ENCODE measurements around the gene PLXNA2. TPM values are rescaled to one million over a fixed set of nuclear protein-coding genes. Genes with fewer than 3 reads are reported as not detected.

Gene PLXNA2
- total and polyA plus RNA-seq, 2 donors (not counting 3 experiments of a cell fraction or from before 2014, with no cell fraction given): 42.6 to 229 TPM

- BruUV-seq (replicated peaks): no TSS peak
- Histone ChIP-seq H3K79me2 (ENCODE audit: control insufficient read depth, insufficient read depth, low read length) (peaks cover 87% of the 10 kb centered on the region), H3K27me3 (ENCODE audit: control insufficient read depth in 2 of 2, insufficient read depth in 2 of 2, low read length in 2 of 2) (no peaks in the 10 kb centered on the region), H2AFZ (ENCODE audit: low read depth, low read length) (no peak overlapping the region), H3K4me2 (ENCODE audit: insufficient read depth, low read length) (no peak overlapping the region), H3K9me3 (replicated peaks; ENCODE audit: control insufficient read depth, insufficient read depth, low read length) (no peaks in the 10 kb centered on the region), H4K20me1 (replicated peaks; ENCODE audit: control insufficient read depth, extremely low read depth, insufficient read depth, low read length) (no peaks in the 10 kb centered on the region), H3K4me3 (replicated peaks in 1 of 3; ENCODE audit: insufficient read depth in 1 of 3, low read depth in 1 of 3, low read length in 3 of 3) (no peak overlapping the region), H3K9me1 (replicated peaks; ENCODE audit: control insufficient read depth, extremely low read depth, insufficient read depth, low read length) (no peaks in the 10 kb centered on the region), H3K27ac (ENCODE audit: insufficient read depth, low read depth, low read length) (no peak overlapping the region), H3K9ac (replicated peaks; ENCODE audit: extremely low read depth, insufficient read depth, low read length) (no peak overlapping the region), H3K36me3 (ENCODE audit: control insufficient read depth in 2 of 2, extremely low read depth in 1 of 2, insufficient read depth in 2 of 2, low read length in 2 of 2) (peaks cover 17% of the 10 kb centered on the region in 2 experiments), H3K4me1 (ENCODE audit: control insufficient read depth, extremely low read depth, insufficient read depth, low read length) (peaks cover 4% of the 10 kb centered on the region)
- no peak for TF ChIP-seq POLR2AphosphoS5 (IDR thresholded peaks at IDR 0.05; ENCODE audit: insufficient read depth, low read depth, low read length)
- TF ChIP-seq MAX (IDR thresholded peaks at IDR 0.05; ENCODE audit: insufficient read depth, insufficient read length): no peak
- POLR2A ChIA-PET: no interaction called here
- DNase-seq (ENCODE audit: low read depth, low spot score) (no peak), FAIRE-seq (no peak)
- dilution Hi-C loops (cut with MboI; ENCODE audit: extremely low pct_ligation_motif_present, low sequenced_read_pairs) (loop anchor here (25.0 kb wide), 1 partner anchor 102 kb away; the partner anchor contains the start of gene PLXNA2), intact Hi-C loops (cut with micrococcal nuclease) (no loop called here)
- CTCF ChIA-PET: interaction anchor here (0.6 to 10.6 kb wide), 3 partner anchors 50 to 192 kb away, joined by 3 to 316 read pairs (median 3); partner anchors contain the start of gene PLXNA2
These were observed 108.8 kb downstream of the PLXNA2 start for GRCh38 chr1:208135354-208135753.

GRCh38 chr1:208134491-208134890 lies 109.7 kb downstream of the PLXNA2 start:
- ChIA-PET CTCF (interaction anchor here (1.4 to 10.6 kb wide), 2 partner anchors 51 to 106 kb away, joined by 3 to 316 read pairs; partner anchors contain the start of gene PLXNA2), POLR2A (no interaction called here)
- TF ChIP-seq EZH2 (IDR thresholded peaks at IDR 0.05; ENCODE audit: borderline replicate concordance, low read depth, low read length, severe bottlenecking) (no peak), POLR2AphosphoS5 (IDR thresholded peaks at IDR 0.05; ENCODE audit: insufficient read depth, low read depth, low read length) (no peak), MYC (IDR thresholded peaks at IDR 0.05; ENCODE audit: low read depth, low read length) (no peak), CTCF (IDR thresholded peaks at IDR 0.05; ENCODE audit: extremely low read depth in 1 of 2, insufficient read depth in 1 of 2, low read depth in 1 of 2, low read length in 2 of 2) (no peak), MAX (IDR thresholded peaks at IDR 0.05; ENCODE audit: insufficient read depth, insufficient read length) (no peak), POLR2A (IDR thresholded peaks at IDR 0.05; ENCODE audit: low read depth, low read length) (no peak), JUN (IDR thresholded peaks at IDR 0.05; ENCODE audit: borderline replicate concordance, insufficient read depth, insufficient read length, low read depth) (no peak), FOS (IDR thresholded peaks at IDR 0.05; ENCODE audit: borderline replicate concordance, insufficient read depth, low read length) (no peak)
- Histone ChIP-seq H3K9me3 (replicated peaks; ENCODE audit: control insufficient read depth, insufficient read depth, low read length) (no peaks in the 10 kb centered on the region), H2AFZ (ENCODE audit: low read depth, low read length) (no peak overlapping the region), H3K27ac (ENCODE audit: insufficient read depth, low read depth, low read length) (no peak overlapping the region), H3K9ac (replicated peaks; ENCODE audit: extremely low read depth, insufficient read depth, low read length) (no peak overlapping the region), H4K20me1 (replicated peaks; ENCODE audit: control insufficient read depth, extremely low read depth, insufficient read depth, low read length) (no peaks in the 10 kb centered on the region), H3K79me2 (ENCODE audit: control insufficient read depth, insufficient read depth, low read length) (peaks cover 87% of the 10 kb centered on the region), H3K9me1 (replicated peaks; ENCODE audit: control insufficient read depth, extremely low read depth, insufficient read depth, low read length) (no peaks in the 10 kb centered on the region), H3K4me3 (replicated peaks in 1 of 3; ENCODE audit: insufficient read depth in 1 of 3, low read depth in 1 of 3, low read length in 3 of 3) (no peak overlapping the region), H3K27me3 (ENCODE audit: control insufficient read depth in 2 of 2, insufficient read depth in 2 of 2, low read length in 2 of 2) (no peaks in the 10 kb centered on the region), H3K4me1 (ENCODE audit: control insufficient read depth, extremely low read depth, insufficient read depth, low read length) (peaks cover 4% of the 10 kb centered on the region), H3K4me2 (ENCODE audit: insufficient read depth, low read length) (no peak overlapping the region), H3K36me3 (ENCODE audit: control insufficient read depth in 2 of 2, extremely low read depth in 1 of 2, insufficient read depth in 2 of 2, low read length in 2 of 2) (peaks cover 11 to 16% of the 10 kb centered on the region in 2 experiments)
- dilution Hi-C loops (cut with MboI; ENCODE audit: extremely low pct_ligation_motif_present, low sequenced_read_pairs) (loop anchor here (25.0 kb wide), 1 partner anchor 103 kb away; the partner anchor contains the start of gene PLXNA2), intact Hi-C loops (cut with micrococcal nuclease) (no loop called here)
- DNase-seq (ENCODE audit: low read depth, low spot score) (no peak), FAIRE-seq (no peak)
- BruUV-seq (replicated peaks): no TSS peak
